ENCODE measurements around the gene AKR1B1. TPM values are rescaled to one million over a fixed set of nuclear protein-coding genes. Genes with fewer than 3 reads are reported as not detected.

AKR1B1 gene
- total and polyA plus RNA-seq, 2 experiments from 2014 or later, result 61.0 to 164 TPM

- Histone ChIP-seq H3K9me2 (ENCODE audit: insufficient read depth) (no peaks in the 10 kb centered on the region), H3K27me3 (replicated peaks; ENCODE audit: insufficient read depth) (no peaks in the 10 kb centered on the region), H3K9me3 (ENCODE audit: low read depth) (no peaks in the 10 kb centered on the region), H3K4me2 (ENCODE audit: unreplicated experiment) (no peak overlapping the region), H3K36me3 (ENCODE audit: low read depth) (no peaks in the 10 kb centered on the region), H3K9ac (no peak overlapping the region), H4K20me1 (ENCODE audit: insufficient read depth) (no peaks in the 10 kb centered on the region), H3K4me3 (no peak overlapping the region), H3K4me1 (ENCODE audit: insufficient read depth) (peaks cover 15% of the 10 kb centered on the region), H2AFZ (no peak overlapping the region), H3K27ac (no peak overlapping the region), H3K79me2 (ENCODE audit: insufficient read depth) (no peaks in the 10 kb centered on the region), H3F3A (ENCODE audit: insufficient read depth) (no peaks in the 10 kb centered on the region)
- 67 to 77% methylated on average over 4 of the region's 4 CpGs for WGBS, 2 experiments (ENCODE audit: low coverage in 1 of 2, low lambda C conversion rate in 2 of 2, missing lambda C conversion rate in 2 of 2)
- TF ChIP-seq EZH2 (IDR thresholded peaks at IDR 0.05; ENCODE audit: insufficient read depth, poor library complexity, severe bottlenecking) (no peak), EZH2phosphoT487 (IDR thresholded peaks at IDR 0.05; ENCODE audit: insufficient read depth, low read depth) (no peak)
- DNase-seq, result no peak
- in situ Hi-C loops (cut with MboI), result loop anchor here (25.0 kb wide), 1 partner anchor 285 kb away; the partner anchor contains the start of gene LRGUK
These were observed 36.3 kb downstream of the AKR1B1 start for GRCh38 chr7:134422638-134423037.

GRCh38 chr7:134422008-134422407 is 36.9 kb downstream of the AKR1B1 start:
- Histone ChIP-seq H3K4me1 (ENCODE audit: insufficient read depth) (peaks cover 15% of the 10 kb centered on the region), H3K9me2 (ENCODE audit: insufficient read depth) (no peaks in the 10 kb centered on the region), H3K4me2 (ENCODE audit: unreplicated experiment) (no peak overlapping the region), H3K27me3 (replicated peaks; ENCODE audit: insufficient read depth) (no peaks in the 10 kb centered on the region), H3K36me3 (ENCODE audit: low read depth) (no peaks in the 10 kb centered on the region), H3F3A (ENCODE audit: insufficient read depth) (no peaks in the 10 kb centered on the region), H3K9me3 (ENCODE audit: low read depth) (no peaks in the 10 kb centered on the region), H3K9ac (no peak overlapping the region), H3K27ac (no peak overlapping the region), H3K4me3 (no peak overlapping the region), H4K20me1 (ENCODE audit: insufficient read depth) (no peaks in the 10 kb centered on the region), H2AFZ (no peak overlapping the region), H3K79me2 (ENCODE audit: insufficient read depth) (no peaks in the 10 kb centered on the region)
- WGBS, 2 experiments (ENCODE audit: low coverage in 1 of 2, low lambda C conversion rate in 2 of 2, missing lambda C conversion rate in 2 of 2), result 4 to 10% methylated on average over 3 of the region's 3 CpGs
- peak; percentile 14 for DNase-seq
- TF ChIP-seq EZH2 (IDR thresholded peaks at IDR 0.05; ENCODE audit: insufficient read depth, poor library complexity, severe bottlenecking) (no peak), EZH2phosphoT487 (IDR thresholded peaks at IDR 0.05; ENCODE audit: insufficient read depth, low read depth) (no peak)
- in situ Hi-C loops (cut with MboI), result loop anchor here (25.0 kb wide), 1 partner anchor 285 kb away; the partner anchor contains the start of gene LRGUK

- Histone ChIP-seq H3K36me3 (ENCODE audit: low read depth) (no peaks in the 10 kb centered on the region), H3K27ac (no peak overlapping the region), H3K9ac (no peak overlapping the region), H3K4me1 (ENCODE audit: insufficient read depth) (peaks cover 15% of the 10 kb centered on the region), H3K4me2 (ENCODE audit: unreplicated experiment) (peak overlapping the region; percentile 65), H3K79me2 (ENCODE audit: insufficient read depth) (no peaks in the 10 kb centered on the region), H3K4me3 (peak overlapping the region; percentile 49), H3K27me3 (replicated peaks; ENCODE audit: insufficient read depth) (no peaks in the 10 kb centered on the region), H2AFZ (peak overlapping the region; percentile 84), H4K20me1 (ENCODE audit: insufficient read depth) (no peaks in the 10 kb centered on the region), H3F3A (ENCODE audit: insufficient read depth) (no peaks in the 10 kb centered on the region), H3K9me3 (ENCODE audit: low read depth) (no peaks in the 10 kb centered on the region), H3K9me2 (ENCODE audit: insufficient read depth) (no peaks in the 10 kb centered on the region)
- TF ChIP-seq EZH2phosphoT487 (IDR thresholded peaks at IDR 0.05; ENCODE audit: insufficient read depth, low read depth) (no peak), EZH2 (IDR thresholded peaks at IDR 0.05; ENCODE audit: insufficient read depth, poor library complexity, severe bottlenecking) (no peak)
- 16 to 21% methylated on average over 6 to 8 of the region's 8 CpGs for WGBS, 2 experiments (ENCODE audit: low coverage in 1 of 2, low lambda C conversion rate in 2 of 2, missing lambda C conversion rate in 2 of 2)
- in situ Hi-C loops (cut with MboI), result loop anchor here (25.0 kb wide), 1 partner anchor 283 kb away; the partner anchor contains the start of gene LRGUK
- DNase-seq, result peak; percentile 81
These were observed 38.3 kb downstream of the AKR1B1 start for GRCh38 chr7:134420424-134421125.

GRCh38 chr7:134419875-134420274 is 39.0 kb downstream of the AKR1B1 start:
- DNase-seq, result peak; percentile 32
- H3K27me3 ChIP-seq (replicated peaks; ENCODE audit: insufficient read depth), result no peaks in the 10 kb centered on the region
- H2AFZ ChIP-seq, result peak overlapping the region; percentile 84
- 47 to 48% methylated on average over 3 of the region's 3 CpGs for WGBS, 2 experiments (ENCODE audit: low coverage in 1 of 2, low lambda C conversion rate in 2 of 2, missing lambda C conversion rate in 2 of 2)
- in situ Hi-C loops (cut with MboI), result loop anchor here (25.0 kb wide), 1 partner anchor 283 kb away; the partner anchor contains the start of gene LRGUK
- H3K36me3 ChIP-seq (ENCODE audit: low read depth), result no peaks in the 10 kb centered on the region
- no peaks in the 10 kb centered on the region for H3K79me2 ChIP-seq (ENCODE audit: insufficient read depth)
- H4K20me1 ChIP-seq (ENCODE audit: insufficient read depth), result no peaks in the 10 kb centered on the region
- H3K4me3 ChIP-seq, result peak overlapping the region; percentile 49; the same call in 1 of the 2 replicates
- no peak overlapping the region for H3K9ac ChIP-seq
- peak overlapping the region; percentile 65 for H3K4me2 ChIP-seq (ENCODE audit: unreplicated experiment)
- no peaks in the 10 kb centered on the region for H3F3A ChIP-seq (ENCODE audit: insufficient read depth)
- no peak for TF ChIP-seq EZH2 (IDR thresholded peaks at IDR 0.05; ENCODE audit: insufficient read depth, poor library complexity, severe bottlenecking)
- no peak for TF ChIP-seq EZH2phosphoT487 (IDR thresholded peaks at IDR 0.05; ENCODE audit: insufficient read depth, low read depth)
- H3K9me3 ChIP-seq (ENCODE audit: low read depth), result no peaks in the 10 kb centered on the region
- no peak overlapping the region for H3K27ac ChIP-seq
- no peaks in the 10 kb centered on the region for H3K9me2 ChIP-seq (ENCODE audit: insufficient read depth)
- peaks cover 15% of the 10 kb centered on the region for H3K4me1 ChIP-seq (ENCODE audit: insufficient read depth)

All from GM23248 (cell line).